Sigmoid colon (tissue), 7 donors: ENCODE measurements around the gene TNFRSF18. TPM values are rescaled to one million over a fixed set of nuclear protein-coding genes. Genes with fewer than 3 reads are reported as not detected.
A peak's percentile ranks its signal among the peaks of the same experiment; 100 is the strongest.

ENCODE experiments used
- DNase-seq: peaks from one replicate; pipeline ENCODE4 v3.0.0-alpha.2; 2019
- H3K27ac ChIP-seq, 4 donors: fragments of 200-600 bp; sonication (generic); one replicate each; pipeline ENCODE4 v1.5.1; 2016 to 2019; ENCODE audit warnings: mild to moderate bottlenecking in 1 of 4
- H3K27me3 ChIP-seq, 3 donors: fragments of 200-600 bp; sonication (generic); one replicate each; pipeline ENCODE4 v1.5.1; 2019; ENCODE audit warnings: mild to moderate bottlenecking in 1 of 3
- H3K36me3 ChIP-seq, 4 donors: fragments of 200-600 bp; sonication (generic); one replicate each; pipeline ENCODE4 v1.5.1; 2016 to 2019
- H3K4me1 ChIP-seq, 4 donors: fragments of 200-600 bp; sonication (generic); one replicate each; pipeline ENCODE4 v1.5.1; 2017 to 2019
- H3K4me3 ChIP-seq, 4 donors: fragments of 200-600 bp; sonication (generic); one replicate each; pipeline ENCODE4 v1.5.1; 2017 to 2019; ENCODE audit warnings: mild to moderate bottlenecking in 2 of 4, moderate library complexity in 1 of 4
- H3K9me3 ChIP-seq, 4 donors: fragments of 200-600 bp in 3 of 4; sonication (generic) in 3 of 4; one replicate each; pipeline versions ENCODE4 v1.5.1 to v1.6.1; 2013 to 2019
- CTCF ChIP-seq, 4 experiments: fragments of 450-650 bp in 3 of 4; fragments of 200-600 bp in 1 of 4; IDR thresholded peaks; one replicate each; pipeline ENCODE4 v1.5.1; 2016 to 2019; ENCODE audit warnings: antibody characterized with exemption in 4 of 4, mild to moderate bottlenecking in 3 of 4, moderate library complexity in 2 of 4
- EP300 ChIP-seq, 4 donors: sonication (generic); formaldehyde crosslinking; IDR thresholded peaks; one replicate each; pipeline ENCODE4 v1.6.1; 2017; ENCODE audit warnings: antibody characterized with exemption in 4 of 4
- POLR2A ChIP-seq, 2 donors: fragments of 450-650 bp; IDR thresholded peaks; one replicate each; pipeline ENCODE4 v1.6.1; 2016; ENCODE audit warnings: antibody characterized with exemption in 2 of 2, mild to moderate bottlenecking in 2 of 2, moderate library complexity in 2 of 2
- POLR2AphosphoS5 ChIP-seq, 4 donors: sonication (generic); formaldehyde crosslinking; IDR thresholded peaks; one replicate each; pipeline ENCODE4 v1.6.1; 2017; ENCODE audit warnings: antibody characterized with exemption in 4 of 4
- WGBS, 2 donors: extraction: QIAGEN DNeasy Blood & Tissue Kit; methylation state at CpG; one replicate each; pipeline ENCODE4 v1.1.7; 2013; 5-methylcytosine and 5-hydroxymethylcytosine counted together
- intact Hi-C: fragments of 100-400 bp; cut with DNase I; formaldehyde crosslinking; loops from one replicate; pipeline ENCODE4 v1.15.1; 2023
- polyA plus RNA-seq, 3 donors: library from polyadenylated mRNA; stranded (reverse); fragments of 200-250 nt; gene quantifications; one replicate each; pipeline ENCODE4 v1.2.3, GENCODE V29; 2013
- small RNA-seq, 3 donors: library from RNA; depleted of rRNA; stranded (forward); fragments of <200 nt; gene quantifications; one replicate each; pipeline ENCODE3, GENCODE V24; 2016
- total RNA-seq, 4 donors: library from RNA; depleted of rRNA; stranded (reverse); fragments of >200 nt; gene quantifications; one replicate each; pipeline ENCODE4 v1.1.0, GENCODE V29; 2016
- donor health status: healthy with polysubstance abuse.
- donor health status: Bipolar disorder and iron deficiency.
- donor health status: healthy.

TNFRSF18 gene
- total and polyA plus RNA-seq, 7 donors, result 0.71 to 3.9 (median 1.2) TPM; not detected in 4

DNA sequence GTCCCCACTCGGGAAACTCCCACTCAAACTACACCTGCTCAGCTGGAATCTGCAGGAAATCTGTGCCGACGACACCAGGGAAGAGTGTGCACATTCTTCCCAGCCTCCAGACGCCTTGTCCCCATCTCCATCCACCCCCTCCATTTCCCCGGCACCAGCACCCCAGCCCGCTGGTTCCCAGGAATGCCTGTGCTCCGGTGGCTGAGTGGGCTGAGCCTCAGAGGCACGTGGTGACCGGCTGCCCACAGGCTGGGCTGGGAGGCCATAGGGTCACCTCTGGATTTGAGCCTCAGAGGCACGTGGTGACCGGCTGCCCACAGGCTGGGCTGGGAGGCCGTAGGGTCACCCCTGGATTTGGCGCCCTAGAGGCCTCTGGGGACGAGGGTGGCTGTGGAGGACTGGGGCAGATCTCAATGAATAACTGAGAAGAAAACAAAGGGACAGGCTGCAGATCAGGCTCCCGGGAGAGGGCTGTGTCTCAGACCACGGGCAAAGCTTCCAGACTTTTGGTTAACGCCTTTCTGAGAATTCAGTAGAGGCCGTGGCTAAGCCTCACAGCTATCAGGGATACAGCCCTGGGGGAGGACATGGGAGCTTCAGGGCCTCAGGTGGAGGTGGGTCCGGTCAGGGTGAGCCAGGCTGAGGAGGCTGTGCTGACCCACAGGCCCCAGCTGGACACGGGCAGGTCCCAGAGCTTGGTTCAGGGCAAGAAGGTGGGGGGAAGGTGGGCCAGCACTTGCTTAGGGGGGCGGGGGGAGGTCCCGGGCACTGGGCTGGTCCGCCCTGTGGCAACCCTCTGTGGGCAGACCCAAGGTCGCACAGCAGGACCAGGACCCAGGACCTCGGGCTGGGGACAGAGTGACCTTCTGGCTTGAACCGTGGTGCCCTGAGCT is 50.0 kb downstream of the TNFRSF18 start:
- 84 to 85% methylated on average over 26 of the region's 26 CpGs for WGBS, 2 donors
- intact Hi-C loops, result loop anchor here (1.0 to 5.0 kb wide), 2 partner anchors 40 to 51 kb away; partner anchors contain the start of genes C1orf159 and TNFRSF18

DNA sequence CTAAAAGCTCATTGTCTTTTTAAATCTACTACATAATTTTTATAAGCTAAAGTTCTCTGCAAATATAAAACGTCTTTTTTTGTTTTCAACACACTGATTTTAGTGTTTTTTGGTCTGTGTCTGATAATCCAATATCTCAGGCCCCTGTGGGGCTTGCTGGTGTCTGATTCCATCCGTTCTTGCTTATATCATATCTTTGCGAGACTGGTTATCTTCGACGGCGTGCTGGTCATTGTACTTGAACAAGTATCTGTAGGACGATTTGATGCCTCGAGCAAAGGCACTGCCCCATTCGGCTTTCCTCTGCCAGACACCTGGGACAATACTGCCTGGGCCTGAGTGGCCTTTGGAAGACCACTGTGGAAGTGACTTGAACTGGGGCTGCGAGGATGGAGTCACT is 51.1 kb downstream of the TNFRSF18 start:
- H3K4me3 ChIP-seq, result no peak overlapping the region
- H3K4me1 ChIP-seq, result peaks cover 0 to 18% (median 14%) of the 10 kb centered on the region in 4 donors
- DNase-seq, result no peak
- no peaks in the 10 kb centered on the region for H3K36me3 ChIP-seq
- no peaks in the 10 kb centered on the region for H3K9me3 ChIP-seq
- 93% methylated on average over 10 of the region's 10 CpGs for WGBS, 2 donors
- no peaks in the 10 kb centered on the region for H3K27me3 ChIP-seq
- intact Hi-C loops, result loop anchor here (2.0 to 5.0 kb wide), 2 partner anchors 32 to 52 kb away; partner anchors contain the start of gene TNFRSF18
- no peak overlapping the region for H3K27ac ChIP-seq
- TF ChIP-seq POLR2A (IDR thresholded peaks at IDR 0.05), result no peak
- TF ChIP-seq POLR2AphosphoS5 (IDR thresholded peaks at IDR 0.05), result no peak
- TF ChIP-seq EP300 (IDR thresholded peaks at IDR 0.05), result no peak
- no peak for TF ChIP-seq CTCF (IDR thresholded peaks at IDR 0.05)

More for the DNA sequence above, 50.0 kb downstream of the TNFRSF18 start:
- Histone ChIP-seq H3K4me1 (peaks cover 0 to 18% (median 14%) of the 10 kb centered on the region in 4 donors), H3K27ac (peak overlapping the region in 1 of 4 donors; percentile 45), H3K4me3 (no peak overlapping the region), H3K9me3 (no peaks in the 10 kb centered on the region), H3K36me3 (no peaks in the 10 kb centered on the region), H3K27me3 (no peaks in the 10 kb centered on the region)
- no peak for DNase-seq
- TF ChIP-seq CTCF (IDR thresholded peaks at IDR 0.05) (no peak), POLR2A (IDR thresholded peaks at IDR 0.05) (no peak), EP300 (IDR thresholded peaks at IDR 0.05) (no peak), POLR2AphosphoS5 (IDR thresholded peaks at IDR 0.05) (no peak)

DNA sequence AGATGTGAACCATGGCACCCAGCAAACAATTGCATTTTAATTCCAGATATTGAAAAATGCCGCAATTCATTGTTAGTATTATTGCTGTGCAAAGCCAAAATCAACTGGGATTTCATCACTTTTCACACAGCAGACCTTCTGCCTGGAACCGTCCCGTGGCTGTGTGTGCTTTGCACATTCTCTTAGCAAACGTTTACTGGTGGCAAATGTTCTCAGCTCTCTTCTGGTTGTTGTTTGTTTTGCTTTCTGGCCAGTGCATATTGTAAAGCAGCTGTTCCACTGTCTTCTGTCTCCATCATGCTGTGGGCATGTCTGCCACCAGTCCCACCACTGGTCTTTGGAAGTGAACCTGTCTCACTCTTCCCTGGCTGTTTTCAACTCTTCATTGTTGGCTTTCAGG is 52.5 kb downstream of the TNFRSF18 start:
- TF ChIP-seq POLR2AphosphoS5 (IDR thresholded peaks at IDR 0.05), result no peak
- no peak for TF ChIP-seq EP300 (IDR thresholded peaks at IDR 0.05)
- TF ChIP-seq POLR2A (IDR thresholded peaks at IDR 0.05), result no peak
- TF ChIP-seq CTCF (IDR thresholded peaks at IDR 0.05), result no peak
- no peak overlapping the region for H3K4me3 ChIP-seq
- H3K9me3 ChIP-seq, result no peaks in the 10 kb centered on the region
- H3K36me3 ChIP-seq, result no peaks in the 10 kb centered on the region
- intact Hi-C loops, result loop anchor here (2.0 kb wide), 1 partner anchor 31 kb away; no protein-coding TSS in a partner anchor
- 50 to 71% methylated on average over 4 of the region's 4 CpGs for WGBS, 2 donors
- no peak for DNase-seq
- no peaks in the 10 kb centered on the region for H3K27me3 ChIP-seq
- H3K4me1 ChIP-seq, result peaks cover 0 to 15% (median 12%) of the 10 kb centered on the region in 4 donors
- no peak overlapping the region for H3K27ac ChIP-seq

Small RNAs within 50 kb of the gene (small RNA-seq; reads per million reads assigned to genes)
- gene MIR200A (0 to 1.6 (median 0.42) reads per million in 3 donors), gene MIR200B (0.30 to 1.2 (median 1.2) reads per million in 3 donors), gene MIR429 (0 to 0.15 (median 0.06) reads per million in 3 donors)

Other genes with a start within 250 kb of the TNFRSF18 start
- 10 to 100 TPM; 26.0 to 32.6 (median 27.8) TPM for gene NOC2L, start 247.3 kb downstream of the TNFRSF18 start, total RNA-seq
- 10 to 100 TPM; 25.4 to 81.6 (median 25.8) TPM for gene NOC2L, start 247.3 kb downstream of the TNFRSF18 start, polyA plus RNA-seq
- 10 to 100 TPM in 1 of 4 donors, 1 to 10 TPM in 3; 4.5 to 10.5 (median 5.1) TPM for gene KLHL17, start 246.0 kb downstream of the TNFRSF18 start, total RNA-seq
- gene KLHL17, start 246.0 kb downstream of the TNFRSF18 start, polyA plus RNA-seq, result 10 to 100 TPM in 1 of 3 donors, 1 to 10 TPM in 1, under 1 TPM in 1; 0.69 to 10.8 (median 1.2) TPM
- gene PLEKHN1, start 240.1 kb downstream of the TNFRSF18 start, total RNA-seq, result not detected
- gene PLEKHN1, start 240.1 kb downstream of the TNFRSF18 start, polyA plus RNA-seq, result 1 to 10 TPM in 1 of 3 donors, under 1 TPM in 1, not detected in 1; 0.46 to 1.5 TPM
- gene PERM1, start 224.5 kb downstream of the TNFRSF18 start, total RNA-seq, result under 1 TPM in 1 of 4 donors, not detected in 3; under 0.01 TPM
- gene PERM1, start 224.5 kb downstream of the TNFRSF18 start, polyA plus RNA-seq, result under 1 TPM in 2 of 3 donors, not detected in 1; 0.16 to 0.69 TPM
- 10 to 100 TPM; 25.0 to 65.1 (median 27.9) TPM for gene HES4, start 206.5 kb downstream of the TNFRSF18 start, total RNA-seq
- 10 to 100 TPM in 1 of 3 donors, 1 to 10 TPM in 2; 1.2 to 15.7 (median 4.6) TPM for gene HES4, start 206.5 kb downstream of the TNFRSF18 start, polyA plus RNA-seq
- gene ISG15, start 193.1 kb downstream of the TNFRSF18 start, total RNA-seq, result 10 to 100 TPM; 49.4 to 81.1 (median 68.8) TPM
- gene ISG15, start 193.1 kb downstream of the TNFRSF18 start, polyA plus RNA-seq, result 100 to 1,000 TPM in 2 of 3 donors, 10 to 100 TPM in 1; 78.7 to 357 (median 241) TPM
- 10 to 100 TPM in 2 of 4 donors, 1 to 10 TPM in 2; 3.9 to 23.3 (median 10.3) TPM for gene AGRN, start 186.5 kb downstream of the TNFRSF18 start, total RNA-seq
- gene AGRN, start 186.5 kb downstream of the TNFRSF18 start, polyA plus RNA-seq, result 10 to 100 TPM in 1 of 3 donors, 1 to 10 TPM in 2; 2.8 to 54.4 (median 3.0) TPM
- not detected for gene RNF223, start 132.3 kb downstream of the TNFRSF18 start, total RNA-seq
- gene RNF223, start 132.3 kb downstream of the TNFRSF18 start, polyA plus RNA-seq, result 1 to 10 TPM in 2 of 3 donors, under 1 TPM in 1; 0.60 to 3.7 (median 1.9) TPM
- 10 to 100 TPM in 2 of 4 donors, 1 to 10 TPM in 2; 7.9 to 13.8 (median 10.4) TPM for gene C1orf159, start 90.5 kb downstream of the TNFRSF18 start, total RNA-seq
- gene C1orf159, start 90.5 kb downstream of the TNFRSF18 start, polyA plus RNA-seq, result 10 to 100 TPM in 1 of 3 donors, 1 to 10 TPM in 2; 6.6 to 25.3 (median 6.9) TPM
- not detected for gene TTLL10, start 32.7 kb downstream of the TNFRSF18 start, total RNA-seq
- under 1 TPM; 0.46 to 0.70 (median 0.60) TPM for gene TTLL10, start 32.7 kb downstream of the TNFRSF18 start, polyA plus RNA-seq
- gene TNFRSF4, start 7.6 kb upstream of the TNFRSF18 start, total RNA-seq, result 1 to 10 TPM in 1 of 4 donors, under 1 TPM in 1, not detected in 2; 0.95 to 1.8 TPM
- 1 to 10 TPM; 1.2 to 8.6 (median 1.2) TPM for gene TNFRSF4, start 7.6 kb upstream of the TNFRSF18 start, polyA plus RNA-seq
- 10 to 100 TPM; 73.4 to 95.6 (median 81.9) TPM for gene SDF4, start 25.4 kb upstream of the TNFRSF18 start, total RNA-seq
- 100 to 1,000 TPM in 1 of 3 donors, 10 to 100 TPM in 2; 33.0 to 181 (median 40.2) TPM for gene SDF4, start 25.4 kb upstream of the TNFRSF18 start, polyA plus RNA-seq
- gene B3GALT6, start 25.6 kb upstream of the TNFRSF18 start, total RNA-seq, result 10 to 100 TPM in 2 of 4 donors, 1 to 10 TPM in 2; 8.6 to 12.5 (median 10.3) TPM
- 1 to 10 TPM; 1.8 to 9.6 (median 2.5) TPM for gene B3GALT6, start 25.6 kb upstream of the TNFRSF18 start, polyA plus RNA-seq
- 1 to 10 TPM in 2 of 4 donors, not detected in 2; 1.9 to 5.7 TPM for gene C1QTNF12, start 40.1 kb upstream of the TNFRSF18 start, total RNA-seq
- gene C1QTNF12, start 40.1 kb upstream of the TNFRSF18 start, polyA plus RNA-seq, result 10 to 100 TPM; 17.6 to 28.7 (median 23.4) TPM
- gene UBE2J2, start 67.3 kb upstream of the TNFRSF18 start, total RNA-seq, result 10 to 100 TPM; 33.1 to 44.3 (median 34.0) TPM
- 10 to 100 TPM; 32.4 to 63.6 (median 54.6) TPM for gene UBE2J2, start 67.3 kb upstream of the TNFRSF18 start, polyA plus RNA-seq
- gene SCNN1D, start 73.8 kb upstream of the TNFRSF18 start, total RNA-seq, result 1 to 10 TPM; 1.2 to 5.0 (median 3.2) TPM
- gene SCNN1D, start 73.8 kb upstream of the TNFRSF18 start, polyA plus RNA-seq, result 1 to 10 TPM in 1 of 3 donors, under 1 TPM in 1, not detected in 1; under 0.01 to 3.2 TPM
- gene ACAP3, start 101.3 kb upstream of the TNFRSF18 start, total RNA-seq, result 10 to 100 TPM; 21.4 to 57.1 (median 33.4) TPM
- 10 to 100 TPM in 1 of 3 donors, 1 to 10 TPM in 2; 7.2 to 41.8 (median 8.3) TPM for gene ACAP3, start 101.3 kb upstream of the TNFRSF18 start, polyA plus RNA-seq
- gene PUSL1, start 102.0 kb upstream of the TNFRSF18 start, total RNA-seq, result 10 to 100 TPM; 15.7 to 24.0 (median 20.4) TPM
- gene PUSL1, start 102.0 kb upstream of the TNFRSF18 start, polyA plus RNA-seq, result 10 to 100 TPM; 12.6 to 22.3 (median 12.7) TPM
- gene INTS11, start 118.1 kb upstream of the TNFRSF18 start, total RNA-seq, result 100 to 1,000 TPM in 1 of 4 donors, 10 to 100 TPM in 3; 83.8 to 135 (median 93.4) TPM
- 100 to 1,000 TPM in 1 of 3 donors, 10 to 100 TPM in 2; 58.3 to 117 (median 62.7) TPM for gene INTS11, start 118.1 kb upstream of the TNFRSF18 start, polyA plus RNA-seq
- gene CPTP, start 118.2 kb upstream of the TNFRSF18 start, total RNA-seq, result 10 to 100 TPM in 2 of 4 donors, 1 to 10 TPM in 2; 8.4 to 21.6 (median 10.5) TPM
- gene CPTP, start 118.2 kb upstream of the TNFRSF18 start, polyA plus RNA-seq, result 10 to 100 TPM; 41.4 to 57.1 (median 42.0) TPM
- not detected for gene TAS1R3, start 124.7 kb upstream of the TNFRSF18 start, total RNA-seq
- under 1 TPM in 2 of 3 donors, not detected in 1; 0.60 to 0.64 TPM for gene TAS1R3, start 124.7 kb upstream of the TNFRSF18 start, polyA plus RNA-seq
- gene DVL1, start 142.8 kb upstream of the TNFRSF18 start, total RNA-seq, result 10 to 100 TPM; 50.7 to 85.0 (median 61.9) TPM
- 10 to 100 TPM; 25.8 to 59.9 (median 36.3) TPM for gene DVL1, start 142.8 kb upstream of the TNFRSF18 start, polyA plus RNA-seq
- 100 to 1,000 TPM in 3 of 4 donors, 10 to 100 TPM in 1; 78.8 to 234 (median 114) TPM for gene MXRA8, start 152.0 kb upstream of the TNFRSF18 start, total RNA-seq
- 10 to 100 TPM in 2 of 3 donors, 1 to 10 TPM in 1; 2.8 to 26.2 (median 22.2) TPM for gene MXRA8, start 152.0 kb upstream of the TNFRSF18 start, polyA plus RNA-seq
- 100 to 1,000 TPM in 3 of 4 donors, 10 to 100 TPM in 1; 89.3 to 143 (median 124) TPM for gene AURKAIP1, start 168.6 kb upstream of the TNFRSF18 start, total RNA-seq
- gene AURKAIP1, start 168.6 kb upstream of the TNFRSF18 start, polyA plus RNA-seq, result 100 to 1,000 TPM; 263 to 288 (median 271) TPM
- 100 to 1,000 TPM; 139 to 375 (median 173) TPM for gene CCNL2, start 192.7 kb upstream of the TNFRSF18 start, total RNA-seq
- gene CCNL2, start 192.7 kb upstream of the TNFRSF18 start, polyA plus RNA-seq, result 10 to 100 TPM; 15.0 to 99.6 (median 16.2) TPM
- gene MRPL20, start 200.7 kb upstream of the TNFRSF18 start, total RNA-seq, result 100 to 1,000 TPM; 133 to 235 (median 206) TPM
- 100 to 1,000 TPM; 155 to 216 (median 171) TPM for gene MRPL20, start 200.7 kb upstream of the TNFRSF18 start, polyA plus RNA-seq
- 10 to 100 TPM; 10.0 to 23.0 (median 15.8) TPM for gene ANKRD65, start 214.7 kb upstream of the TNFRSF18 start, total RNA-seq
- 1 to 10 TPM in 2 of 3 donors, under 1 TPM in 1; 0.69 to 5.4 (median 3.8) TPM for gene ANKRD65, start 214.7 kb upstream of the TNFRSF18 start, polyA plus RNA-seq
- gene VWA1, start 229.1 kb upstream of the TNFRSF18 start, total RNA-seq, result 100 to 1,000 TPM in 1 of 4 donors, 10 to 100 TPM in 3; 47.1 to 107 (median 71.1) TPM
- gene VWA1, start 229.1 kb upstream of the TNFRSF18 start, polyA plus RNA-seq, result 10 to 100 TPM in 1 of 3 donors, 1 to 10 TPM in 2; 2.4 to 44.2 (median 3.7) TPM
- gene ATAD3C, start 243.1 kb upstream of the TNFRSF18 start, total RNA-seq, result under 1 TPM; 0.16 to 0.55 (median 0.45) TPM
- gene ATAD3C, start 243.1 kb upstream of the TNFRSF18 start, polyA plus RNA-seq, result 1 to 10 TPM in 1 of 3 donors, under 1 TPM in 1, not detected in 1; under 0.01 to 1.5 TPM